Prostate gland (tissue), 2 donors: ENCODE data around the gene GDPD5. TPM values are rescaled to one million over a fixed set of nuclear protein-coding genes. Genes with fewer than 3 reads are reported as not detected.

ENCODE experiments used
- DNase-seq: peaks from one replicate; pipeline ENCODE4 v3.0.0-alpha.2; 2019; ENCODE audit warnings: low spot score
- H3K27ac ChIP-seq, 2 donors: fragments of 200-600 bp; sonication (generic); 2 replicates each; pipeline ENCODE4 v1.5.1; 2017 to 2019
- H3K27me3 ChIP-seq: fragments of 200-600 bp; sonication (generic); replicated peaks from 2 replicates; pipeline ENCODE4 v1.5.1; 2019; ENCODE audit not compliant: insufficient read depth
- H3K36me3 ChIP-seq, 2 donors: fragments of 200-600 bp; sonication (generic); 1 replicate in 1 of 2; 2 replicates in 1 of 2; pipeline versions ENCODE4 v1.5.1 to v1.8.1; 2017 to 2019
- H3K4me1 ChIP-seq: fragments of 200-600 bp; sonication (generic); replicated peaks from 2 replicates; pipeline ENCODE4 v1.5.1; 2019
- H3K4me3 ChIP-seq, 2 donors: fragments of 200-600 bp; sonication (generic); 2 replicates each; pipeline ENCODE4 v1.5.1; 2017 to 2019
- H3K9me3 ChIP-seq: fragments of 200-600 bp; sonication (generic); 2 replicates; pipeline ENCODE4 v1.5.1; 2017
- CTCF ChIP-seq, 4 experiments: fragments of 200-600 bp in 2 of 4; fragments of 450-650 bp in 2 of 4; sonication (generic) in 2 of 4; IDR thresholded peaks; 1 replicate in 3 of 4; 2 replicates in 1 of 4; pipeline ENCODE4 v1.5.1; 2016 to 2019; ENCODE audit warnings: antibody characterized with exemption in 4 of 4, mild to moderate bottlenecking in 2 of 4, moderate library complexity in 2 of 4
- POLR2A ChIP-seq: fragments of 450-650 bp; IDR thresholded peaks from one replicate; pipeline ENCODE4 v1.6.1; 2016; ENCODE audit warnings: antibody characterized with exemption, mild to moderate bottlenecking
- POLR2AphosphoS5 ChIP-seq: sonication (generic); formaldehyde crosslinking; IDR thresholded peaks from one replicate; pipeline ENCODE4 v1.6.1; 2017; ENCODE audit warnings: antibody characterized with exemption
- WGBS: methylation state at CpG from one replicate; pipeline ENCODE4 v1.1.5; 2018; 5-methylcytosine and 5-hydroxymethylcytosine counted together
- intact Hi-C: fragments of 100-400 bp; cut with DNase I; formaldehyde crosslinking; loops from one replicate; pipeline ENCODE4 v1.14.2; 2022
- total RNA-seq, 2 donors: library from RNA; depleted of rRNA; stranded (reverse); fragments of >200 nt; gene quantifications; one replicate each; pipeline ENCODE4 v1.1.0, GENCODE V29; 2016

The GDPD5 gene
- total RNA-seq, 2 donors from 2014 or later = 1.7 to 14.6 TPM

DNA sequence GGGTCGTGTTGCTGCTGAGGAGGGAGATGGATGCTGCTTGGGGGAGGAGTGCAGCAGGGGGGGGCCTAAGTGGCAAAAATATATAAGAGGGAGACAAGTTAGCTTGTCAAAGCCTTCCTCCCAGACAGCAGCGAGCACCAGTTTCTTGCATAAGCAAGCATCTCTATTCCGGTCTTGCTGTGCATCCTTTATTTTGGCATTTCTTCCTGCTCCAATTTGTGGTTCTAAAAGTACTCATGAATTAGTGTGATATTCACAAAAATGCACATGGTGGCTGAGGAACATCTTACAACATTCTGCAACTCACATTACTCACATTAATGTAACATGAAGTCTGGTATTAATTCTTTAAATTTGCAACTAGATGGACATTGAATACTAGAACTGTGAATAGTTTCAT, 32.1 kb downstream of the GDPD5 start:
- intact Hi-C loops = no loop called here
- 83% methylated on average over 3 of the region's 3 CpGs for WGBS
- Histone ChIP-seq H3K27ac (no peak overlapping the region), H3K9me3 (no peaks in the 10 kb centered on the region), H3K36me3 (no peaks in the 10 kb centered on the region), H3K27me3 (no peaks in the 10 kb centered on the region), H3K4me1 (no peaks in the 10 kb centered on the region), H3K4me3 (no peak overlapping the region)
- DNase-seq = no peak
- TF ChIP-seq POLR2AphosphoS5 = no peak
- TF ChIP-seq POLR2A = no peak
- no peak for TF ChIP-seq CTCF (IDR thresholded peaks at IDR 0.05)

GRCh38 chr11:75492181-75492820, 33.4 kb downstream of the GDPD5 start:
- intact Hi-C loops = no loop called here
- TF ChIP-seq POLR2A = no peak
- no peak for TF ChIP-seq CTCF (IDR thresholded peaks at IDR 0.05)
- TF ChIP-seq POLR2AphosphoS5 = no peak
- Histone ChIP-seq H3K36me3 (no peaks in the 10 kb centered on the region), H3K4me1 (no peaks in the 10 kb centered on the region), H3K9me3 (no peaks in the 10 kb centered on the region), H3K27me3 (no peaks in the 10 kb centered on the region), H3K27ac (no peak overlapping the region), H3K4me3 (no peak overlapping the region)
- DNase-seq = no peak
- WGBS = 65% methylated on average over 6 of the region's 6 CpGs

GRCh38 chr11:75491465-75491864, 34.3 kb downstream of the GDPD5 start:
- Histone ChIP-seq H3K27me3 (no peaks in the 10 kb centered on the region), H3K36me3 (no peaks in the 10 kb centered on the region), H3K4me1 (no peaks in the 10 kb centered on the region), H3K27ac (no peak overlapping the region), H3K4me3 (no peak overlapping the region), H3K9me3 (no peaks in the 10 kb centered on the region)
- intact Hi-C loops = no loop called here
- TF ChIP-seq POLR2A (no peak), POLR2AphosphoS5 (no peak), CTCF (IDR thresholded peaks at IDR 0.05) (no peak)
- 86% methylated on average over 2 of the region's 2 CpGs for WGBS
- no peak for DNase-seq

DNA sequence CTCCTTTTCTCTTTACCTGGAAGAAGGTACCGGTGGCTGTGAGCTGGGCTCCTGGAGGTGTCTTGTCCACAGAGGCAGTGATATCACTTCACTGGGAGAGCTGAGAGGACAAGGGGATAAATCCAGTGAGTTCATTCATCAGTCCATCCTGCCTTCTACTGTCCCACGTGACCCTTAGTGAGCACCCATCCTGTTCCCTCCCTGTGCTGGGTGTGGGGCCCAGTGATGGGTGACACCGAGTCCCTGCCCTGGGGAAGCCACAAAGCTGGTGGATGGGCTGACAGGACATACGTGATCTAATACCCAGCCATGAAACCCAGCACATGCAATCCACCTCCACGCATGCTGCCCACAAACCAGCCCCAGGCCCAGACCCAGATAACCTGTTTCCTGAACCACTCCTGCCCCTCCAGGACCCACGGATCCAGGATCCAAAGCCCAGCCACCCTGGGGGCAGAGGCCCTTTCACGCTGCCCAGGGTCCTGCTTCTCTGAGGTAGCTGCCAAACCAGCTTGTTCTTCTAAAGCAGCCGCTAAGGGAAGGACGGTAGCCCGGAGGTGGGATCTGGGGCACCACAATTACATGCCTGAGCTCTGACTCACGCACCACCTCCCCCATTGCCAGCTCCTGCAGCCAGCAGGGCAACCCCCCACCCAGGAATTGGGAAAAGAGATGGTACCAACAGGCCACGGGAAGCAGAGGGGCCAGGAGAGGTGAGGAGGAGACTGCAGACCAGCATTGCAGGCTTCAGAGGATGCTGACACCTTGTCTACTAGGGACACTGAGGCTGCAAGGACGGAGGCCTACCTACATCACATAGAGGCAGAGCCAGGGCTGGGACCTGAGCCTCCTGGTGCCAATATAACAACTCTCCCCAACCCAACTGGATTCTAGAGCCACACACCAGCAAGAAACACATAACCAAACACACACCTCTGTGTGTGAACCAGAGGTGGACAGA, 35.2 kb downstream of the GDPD5 start:
- Histone ChIP-seq H3K9me3 (no peaks in the 10 kb centered on the region), H3K27me3 (no peaks in the 10 kb centered on the region), H3K36me3 (no peaks in the 10 kb centered on the region), H3K27ac (no peak overlapping the region), H3K4me3 (no peak overlapping the region), H3K4me1 (no peaks in the 10 kb centered on the region)
- no peak for DNase-seq
- WGBS = 68% methylated on average over 13 of the region's 13 CpGs
- TF ChIP-seq POLR2AphosphoS5 (no peak), POLR2A (no peak), CTCF (IDR thresholded peaks at IDR 0.05) (no peak)
- intact Hi-C loops = no loop called here
